ENCODE data around the gene LY6G6D. TPM values are rescaled to one million over a fixed set of nuclear protein-coding genes. Genes with fewer than 3 reads are reported as not detected.
A peak's percentile ranks its signal among the peaks of the same experiment; 100 is the strongest.

The LY6G6D gene
- total and polyA plus RNA-seq, 2 of the 13 experiments (the other 11 are each of a cell fraction or from before 2014, with no cell fraction given) = not detected

- peak; percentile 99 for TF ChIP-seq PRDM10 (CRISPR knock-in tag; IDR thresholded peaks at IDR 0.05; ENCODE audit: low read depth)
- TF ChIP-seq TAF15 (IDR thresholded peaks at IDR 0.05; ENCODE audit: low read depth, low read length, poor library complexity, severe bottlenecking) = peak; percentile 37
- peak; percentile 83 for TF ChIP-seq HDAC2 (CRISPR knock-in tag; IDR thresholded peaks at IDR 0.05)
- TF ChIP-seq RAD51 (IDR thresholded peaks at IDR 0.05; ENCODE audit: borderline replicate concordance) = no peak
- peak; percentile 56; the same call in 1 of the 2 replicates for TF ChIP-seq PRDM4 (CRISPR knock-in tag; IDR thresholded peaks at IDR 0.05; ENCODE audit: borderline replicate concordance)
- TF ChIP-seq ARID3A (IDR thresholded peaks at IDR 0.05; ENCODE audit: low read depth, low read length) = peak; percentile 45; the same call in 1 of the 2 replicates
- TF ChIP-seq NFATC3 (CRISPR knock-in tag; IDR thresholded peaks at IDR 0.05) = no peak
- TF ChIP-seq ZNF263 (CRISPR knock-in tag; IDR thresholded peaks at IDR 0.05) = peak; percentile 27; the same call in 1 of the 2 replicates
- no peak for TF ChIP-seq ZNF570 (CRISPR knock-in tag; IDR thresholded peaks at IDR 0.05; ENCODE audit: borderline replicate concordance)
- TF ChIP-seq MEIS1 (CRISPR knock-in tag; IDR thresholded peaks at IDR 0.05; ENCODE audit: borderline replicate concordance) = no peak
- no peak for TF ChIP-seq ZNF546 (CRISPR knock-in tag; conservative IDR thresholded peaks at IDR 0.05)
- no peak for TF ChIP-seq ZNF781 (CRISPR knock-in tag; IDR thresholded peaks at IDR 0.05; ENCODE audit: borderline replicate concordance, not compliant biosample characterization)
- no peak for TF ChIP-seq SETDB1 (CRISPR knock-in tag; IDR thresholded peaks at IDR 0.05; ENCODE audit: borderline replicate concordance)
- TF ChIP-seq AFF4 (CRISPR knock-in tag; IDR thresholded peaks at IDR 0.05) = no peak
Measured at GRCh38 chr6:31702819-31703716, 12.1 kb upstream of the LY6G6D start, which contains the start of gene ABHD16A (continued).

Data from HepG2 (cell line).